Putamen (tissue), 1 donor: ENCODE data around the gene PARVA.
"Not testable (repeated sequence)": the region's sequence is repeated elsewhere in the genome, so short reads cannot be mapped to it uniquely, and the experiment has no call there.

ENCODE experiments used
- DNase-seq: peaks from one replicate; pipeline ENCODE4 v3.0.0-alpha.2; 2016; ENCODE audit warnings: low spot score

Gene PARVA

GRCh38 chr11:12503886-12504285, 126.5 kb downstream of the PARVA start:
- no peak for DNase-seq

GRCh38 chr11:12505183-12505582, 127.8 kb downstream of the PARVA start:
- DNase-seq: no peak

DNA sequence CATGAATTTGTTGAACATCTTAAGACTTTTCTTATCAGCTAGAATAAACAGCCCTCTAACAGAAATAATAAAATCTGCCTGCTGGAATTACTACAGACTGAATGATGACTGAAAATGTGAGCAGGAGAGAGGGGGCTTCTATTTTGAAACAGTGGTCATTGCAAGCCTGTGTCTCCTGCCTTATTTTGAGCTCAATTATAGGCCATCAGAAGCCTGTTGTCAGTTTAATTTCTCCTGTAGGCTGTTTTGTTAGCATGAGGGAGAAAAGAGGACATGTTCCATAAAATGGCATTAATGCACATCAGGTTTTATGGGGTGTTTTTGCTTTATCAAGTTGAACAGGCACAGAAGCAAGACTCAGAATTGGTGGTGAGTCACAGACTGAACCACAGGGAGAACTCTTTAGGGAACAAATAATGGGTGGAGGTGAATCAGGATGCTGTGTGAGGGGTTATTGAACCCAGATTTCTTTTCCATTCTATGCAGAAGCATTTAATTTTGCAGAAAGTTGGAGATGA, 129.1 kb downstream of the PARVA start:
- no peak for DNase-seq

DNA sequence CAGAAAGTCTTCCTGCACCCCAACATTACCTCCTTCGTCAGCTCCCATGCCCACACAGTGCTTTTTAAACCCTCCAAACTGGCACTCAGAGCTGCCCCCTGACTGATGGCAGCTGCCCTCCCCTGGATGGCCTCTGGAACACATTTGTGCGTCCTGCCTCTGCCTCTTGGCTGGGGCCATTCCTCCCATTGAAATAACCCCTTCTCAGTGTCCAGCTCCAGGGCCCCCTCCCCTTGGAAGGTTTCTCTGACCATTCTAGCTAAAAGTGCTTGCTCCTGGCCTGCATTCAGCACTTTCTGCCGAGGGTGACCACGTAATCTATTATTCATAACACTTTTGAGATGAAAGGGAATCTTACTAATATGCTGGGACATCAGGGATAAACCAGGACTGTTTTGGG, 130.0 kb downstream of the PARVA start:
- no peak for DNase-seq

DNA sequence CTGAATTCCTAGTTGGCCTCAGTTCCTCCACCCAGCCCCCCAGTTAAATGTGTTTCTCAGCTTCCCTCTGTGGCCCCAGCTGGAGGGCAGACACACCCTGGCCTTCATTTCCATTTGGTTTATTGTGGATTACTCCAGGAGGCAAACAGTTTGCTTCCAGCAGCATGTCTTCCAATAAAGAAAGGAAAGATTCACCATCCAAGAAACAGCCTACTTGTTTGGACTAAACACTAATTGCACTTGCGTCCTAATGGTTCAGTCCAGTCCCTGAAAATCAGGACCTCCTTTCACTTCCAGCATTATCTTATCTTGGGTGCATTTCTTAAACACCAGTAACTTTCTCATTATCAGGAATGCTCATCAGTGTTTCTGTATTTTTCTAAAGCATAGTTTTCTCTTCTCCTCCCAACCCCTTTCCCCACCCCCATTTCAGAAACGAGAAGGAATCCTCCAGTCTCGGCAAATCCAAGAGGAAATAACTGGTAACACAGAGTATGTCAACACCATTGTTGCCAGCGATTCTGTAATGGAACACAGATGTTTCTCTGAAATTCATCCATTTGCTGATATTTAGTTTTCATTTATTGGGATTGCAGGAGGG, 130.9 kb downstream of the PARVA start:
- no peak for DNase-seq

DNA sequence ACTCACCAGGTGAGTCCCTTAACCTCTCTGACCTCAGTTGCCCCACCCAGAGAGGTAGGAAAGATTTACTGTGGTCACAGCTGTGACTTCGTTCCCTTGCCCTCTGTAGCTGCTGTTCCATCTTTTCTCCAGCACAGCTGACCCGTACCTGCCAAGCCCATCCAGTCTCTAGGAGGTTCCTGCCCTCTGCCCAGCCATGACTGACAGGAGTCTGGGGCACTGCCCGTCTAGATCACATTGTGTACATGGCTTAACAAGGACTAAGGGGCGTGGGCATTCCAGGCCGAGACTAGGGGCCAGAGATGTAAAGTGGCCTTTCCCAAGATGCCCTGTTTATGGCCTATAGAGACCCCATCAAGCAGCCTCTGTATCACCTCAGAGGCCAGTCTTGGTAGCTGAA, 132.0 kb downstream of the PARVA start:
- DNase-seq: no peak

DNA sequence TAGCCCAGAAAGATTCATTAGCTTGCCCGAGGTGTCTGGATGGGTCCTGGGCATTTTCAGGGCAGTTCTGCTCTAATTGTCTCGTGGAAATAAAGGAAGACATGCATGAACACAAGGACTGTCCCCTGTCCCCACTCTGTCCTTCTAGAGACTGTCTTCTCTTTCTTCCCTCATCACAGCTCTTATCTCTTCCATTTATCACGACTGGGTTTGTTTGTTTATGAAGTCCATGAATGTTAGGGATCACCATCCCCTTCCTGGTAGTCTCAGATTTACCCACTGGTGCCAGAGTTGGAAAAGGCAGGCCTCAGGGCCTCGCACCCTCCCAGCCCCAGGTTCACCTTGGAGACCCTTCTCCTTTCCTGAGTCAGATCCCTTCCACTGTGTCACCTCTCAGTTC, 134.8 kb downstream of the PARVA start:
- no peak for DNase-seq

- DNase-seq: no peak
Observed at GRCh38 chr11:12512826-12513395, 135.5 kb downstream of the PARVA start.

- no peak for DNase-seq
Observed at GRCh38 chr11:12516387-12517105, 139.2 kb downstream of the PARVA start.

- DNase-seq: no peak
Observed at GRCh38 chr11:12517306-12517705, 139.9 kb downstream of the PARVA start.

- no peak for DNase-seq
Observed at GRCh38 chr11:12517741-12518140, 140.4 kb downstream of the PARVA start.

DNA sequence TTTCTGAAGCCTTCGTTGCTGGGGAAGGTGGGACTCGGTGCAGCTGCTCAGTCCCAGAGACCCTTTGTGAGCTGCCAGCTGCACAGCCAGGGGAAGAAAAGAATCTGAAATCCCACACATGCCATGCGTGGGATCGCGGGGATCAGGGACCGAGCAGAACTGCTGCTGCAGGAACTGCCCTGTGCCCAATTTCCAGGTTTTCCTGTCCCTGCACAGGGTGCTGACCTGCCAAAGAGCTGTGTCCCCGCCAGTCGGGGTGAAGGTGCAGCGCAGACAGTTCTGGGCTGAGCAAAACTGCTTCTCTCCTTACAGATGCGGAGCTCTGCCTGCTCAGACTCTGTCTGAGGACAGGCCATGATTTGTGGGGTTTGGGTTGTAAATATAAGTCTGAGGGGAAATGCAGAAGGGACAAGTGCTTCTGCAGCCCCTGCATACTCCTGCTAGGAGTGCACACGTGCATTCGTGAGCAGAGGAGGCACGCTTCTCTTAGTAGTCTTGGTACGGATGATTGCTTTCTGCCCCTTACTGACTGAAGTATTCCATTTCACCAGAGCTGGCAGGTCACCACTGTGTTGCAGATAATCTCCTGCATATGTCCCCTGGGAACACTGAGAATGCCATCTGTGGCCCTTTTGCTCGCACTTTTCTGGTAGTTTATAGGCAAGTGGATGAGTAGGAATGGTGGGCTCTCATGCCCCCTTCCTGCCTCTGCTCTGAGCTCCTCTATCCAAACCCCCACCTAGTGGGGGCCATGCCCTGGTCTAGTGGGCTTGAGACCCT, 141.4 kb downstream of the PARVA start:
- DNase-seq: no peak

DNA sequence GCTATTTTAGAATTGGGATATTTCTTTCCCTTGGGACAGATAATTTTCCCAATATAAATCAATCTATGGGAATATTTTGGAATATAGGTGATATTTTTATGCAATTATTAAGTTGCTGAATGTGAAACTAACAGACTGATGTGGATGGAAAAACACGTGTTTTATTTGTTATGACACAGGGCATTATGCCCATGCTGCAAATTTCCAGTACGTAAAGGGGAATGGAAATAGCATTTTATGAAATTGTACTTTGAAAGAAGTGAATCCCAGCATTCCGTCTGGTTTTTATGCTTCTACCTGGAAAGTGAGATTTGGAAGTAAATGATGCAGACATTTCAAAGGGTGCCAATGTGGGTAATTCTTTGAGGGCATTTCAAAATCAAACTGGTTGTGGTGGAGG, 142.7 kb downstream of the PARVA start:
- no peak for DNase-seq

- not testable (repeated sequence) for DNase-seq
Observed at GRCh38 chr11:12520576-12520975, 143.2 kb downstream of the PARVA start.

- no peak for DNase-seq
Observed at GRCh38 chr11:12523180-12523924, 146.0 kb downstream of the PARVA start.

DNA sequence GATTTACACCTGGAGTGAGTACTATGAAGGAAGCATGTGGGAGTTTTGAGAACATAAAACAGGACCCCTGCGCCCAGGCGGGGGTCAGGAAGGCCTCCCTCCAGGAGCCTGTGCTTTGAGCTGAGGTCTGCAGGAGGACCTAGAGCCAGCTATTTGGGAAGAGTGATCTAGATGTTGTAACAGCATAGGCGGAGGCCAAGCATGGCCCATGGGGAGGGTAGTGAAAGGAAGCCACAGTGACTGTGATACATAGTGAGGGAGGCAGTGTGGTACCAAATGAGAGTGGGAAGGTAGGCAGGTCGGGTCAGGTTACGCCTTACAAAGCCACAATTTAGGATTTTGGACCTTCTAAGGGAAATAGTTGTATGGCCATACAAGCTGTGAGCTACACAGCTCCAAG, 147.5 kb downstream of the PARVA start:
- no peak for DNase-seq

DNA sequence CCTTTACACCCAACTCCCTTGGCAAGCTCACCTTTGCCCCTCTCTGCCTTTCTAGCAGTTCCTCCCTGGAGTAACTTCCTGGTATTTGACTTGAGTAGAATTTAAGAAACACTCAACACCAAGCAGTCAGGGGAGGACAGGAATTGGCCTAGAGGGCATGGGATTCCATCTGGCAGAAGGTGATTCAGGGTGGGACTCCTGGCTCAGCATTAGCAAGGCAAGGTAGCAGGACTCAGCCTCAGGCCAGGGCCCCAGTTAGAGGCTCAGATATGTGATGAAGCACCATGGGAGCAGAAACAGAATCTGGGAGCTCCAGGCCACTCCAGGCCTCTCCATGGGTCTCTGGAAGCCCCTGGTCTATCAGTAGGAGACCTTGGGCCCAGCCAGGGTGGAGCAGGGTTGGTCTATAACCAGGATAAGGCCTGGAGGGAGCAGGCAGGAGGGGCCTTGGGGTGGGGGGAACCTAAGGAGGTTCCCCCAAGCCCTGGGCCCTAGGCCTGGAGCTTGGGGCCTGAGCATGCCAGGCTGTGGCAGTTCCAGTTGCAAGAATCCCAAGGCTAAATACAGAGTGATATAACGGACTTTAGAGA, 148.2 kb downstream of the PARVA start:
- DNase-seq: no peak

GRCh38 chr11:12526789-12527188, 149.4 kb downstream of the PARVA start:
- no peak for DNase-seq

- DNase-seq: no peak
Observed at GRCh38 chr11:12528487-12528886, 151.1 kb downstream of the PARVA start.

- DNase-seq: no peak
Observed at GRCh38 chr11:12529041-12529440, 151.7 kb downstream of the PARVA start.

- DNase-seq: no peak
Observed at GRCh38 chr11:12529793-12530192, 152.4 kb downstream of the PARVA start.

GRCh38 chr11:12531020-12531419, 153.6 kb downstream of the PARVA start:
- no peak for DNase-seq
